Fibroblast of skin of right quadriceps (primary cell): ENCODE results near the gene PEPD.

Experiments
- DNase-seq: peaks from one replicate; pipeline ENCODE4 v3.0.0-alpha.2; 2013

PEPD gene

GRCh38 chr19:33418461-33418860, 103.1 kb downstream of the PEPD start:
- no peak for DNase-seq

- DNase-seq, result no peak
These were observed 103.8 kb downstream of the PEPD start for GRCh38 chr19:33417751-33418150.

GRCh38 chr19:33416307-33417215, 105.0 kb downstream of the PEPD start:
- peak; percentile 61 for DNase-seq

- no peak for DNase-seq
These were observed 106.7 kb downstream of the PEPD start for GRCh38 chr19:33414667-33415605.

- no peak for DNase-seq
These were observed 107.5 kb downstream of the PEPD start for GRCh38 chr19:33413868-33414666.

- DNase-seq, result no peak
These were observed 108.2 kb downstream of the PEPD start for GRCh38 chr19:33413426-33413725.

GRCh38 chr19:33412601-33413425, 108.8 kb downstream of the PEPD start:
- DNase-seq, result no peak

GRCh38 chr19:33411621-33412180, 109.9 kb downstream of the PEPD start:
- no peak for DNase-seq

GRCh38 chr19:33410915-33411401, 110.6 kb downstream of the PEPD start:
- DNase-seq, result no peak

GRCh38 chr19:33409906-33410685, 111.5 kb downstream of the PEPD start:
- no peak for DNase-seq

- DNase-seq, result no peak
These were observed 112.8 kb downstream of the PEPD start for GRCh38 chr19:33408538-33409434.

GRCh38 chr19:33408116-33408515, 113.5 kb downstream of the PEPD start:
- DNase-seq, result no peak

GRCh38 chr19:33407716-33408115, 113.9 kb downstream of the PEPD start:
- DNase-seq, result no peak

- DNase-seq, result no peak
These were observed 114.4 kb downstream of the PEPD start for GRCh38 chr19:33407140-33407551.

GRCh38 chr19:33406521-33407139, 115.0 kb downstream of the PEPD start:
- peak; percentile 52 for DNase-seq

GRCh38 chr19:33405553-33406461, 115.8 kb downstream of the PEPD start:
- no peak for DNase-seq

- no peak for DNase-seq
These were observed 116.4 kb downstream of the PEPD start for GRCh38 chr19:33405254-33405552.
